AG09319 (cell line): Measurements from ENCODE around the gene TMPRSS4.

Experiments used
- DNase-seq: peaks from one replicate; pipeline ENCODE4 v3.0.0-alpha.2; 2010; ENCODE audit warnings: low read depth; ENCODE audit errors: extremely low read depth
- TF ChIP-seq, protein P1 (sequence below): IDR thresholded peaks from 2 replicates; pipeline ENCODE4 v1.5.1; 2011; ENCODE audit warnings: low read depth, mild to moderate bottlenecking, inconsistent platforms, low read length, moderate library complexity

TMPRSS4 gene

DNA sequence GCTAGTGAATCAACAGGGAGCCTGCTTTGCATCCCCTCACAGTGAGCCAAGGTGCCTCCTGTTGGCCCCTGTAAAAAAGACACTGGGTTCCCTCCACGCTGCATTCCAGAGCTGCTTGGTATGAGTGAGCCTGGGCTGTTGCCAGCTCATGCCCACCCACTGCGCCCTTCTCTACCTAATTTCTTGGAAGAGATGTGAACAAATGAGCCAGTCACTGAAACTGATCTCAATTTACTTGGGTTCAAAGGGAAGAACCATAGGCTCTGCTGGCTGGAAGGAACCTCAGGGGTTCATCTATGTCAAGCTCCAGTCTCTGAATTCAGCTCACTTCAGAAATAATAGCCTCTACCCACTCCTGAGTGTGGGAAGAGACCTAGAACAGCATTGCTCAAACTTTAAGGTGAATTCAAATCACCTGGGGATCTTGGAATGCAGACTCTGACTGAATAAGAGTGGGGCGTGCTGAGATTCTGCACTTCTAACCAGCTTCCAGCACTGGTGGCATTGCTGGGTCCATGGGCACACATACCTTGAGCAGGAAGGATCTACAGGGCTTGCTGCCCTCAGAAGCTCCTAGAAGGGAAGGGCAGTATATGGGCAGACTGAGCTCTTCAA, 5.4 kb upstream of the TMPRSS4 start:
- TF ChIP-seq, protein P1, sequence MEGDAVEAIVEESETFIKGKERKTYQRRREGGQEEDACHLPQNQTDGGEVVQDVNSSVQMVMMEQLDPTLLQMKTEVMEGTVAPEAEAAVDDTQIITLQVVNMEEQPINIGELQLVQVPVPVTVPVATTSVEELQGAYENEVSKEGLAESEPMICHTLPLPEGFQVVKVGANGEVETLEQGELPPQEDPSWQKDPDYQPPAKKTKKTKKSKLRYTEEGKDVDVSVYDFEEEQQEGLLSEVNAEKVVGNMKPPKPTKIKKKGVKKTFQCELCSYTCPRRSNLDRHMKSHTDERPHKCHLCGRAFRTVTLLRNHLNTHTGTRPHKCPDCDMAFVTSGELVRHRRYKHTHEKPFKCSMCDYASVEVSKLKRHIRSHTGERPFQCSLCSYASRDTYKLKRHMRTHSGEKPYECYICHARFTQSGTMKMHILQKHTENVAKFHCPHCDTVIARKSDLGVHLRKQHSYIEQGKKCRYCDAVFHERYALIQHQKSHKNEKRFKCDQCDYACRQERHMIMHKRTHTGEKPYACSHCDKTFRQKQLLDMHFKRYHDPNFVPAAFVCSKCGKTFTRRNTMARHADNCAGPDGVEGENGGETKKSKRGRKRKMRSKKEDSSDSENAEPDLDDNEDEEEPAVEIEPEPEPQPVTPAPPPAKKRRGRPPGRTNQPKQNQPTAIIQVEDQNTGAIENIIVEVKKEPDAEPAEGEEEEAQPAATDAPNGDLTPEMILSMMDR: no peak

DNA sequence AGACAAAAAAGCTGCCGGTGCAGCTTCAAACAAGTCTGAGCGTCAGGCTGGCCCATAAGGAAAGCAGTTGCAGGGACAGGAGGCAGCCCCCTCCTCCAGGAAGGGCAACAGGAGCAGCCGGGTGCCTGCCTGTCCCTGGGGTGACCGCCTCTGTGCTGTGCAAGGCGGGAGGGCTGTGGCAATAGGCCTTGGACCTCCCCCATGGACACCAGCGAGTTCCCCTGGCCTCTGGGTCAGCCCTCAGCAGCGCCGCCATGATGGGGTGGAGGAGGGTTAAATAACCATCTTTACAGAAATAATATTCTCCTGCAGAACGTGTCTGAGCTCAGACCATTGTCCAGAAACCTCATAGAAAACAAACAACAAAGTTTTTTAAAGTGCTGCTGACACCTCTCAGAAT, 3.3 kb upstream of the TMPRSS4 start:
- TF ChIP-seq, protein P1: no peak
- DNase-seq: no peak

More for the DNA sequence above, 5.4 kb upstream of the TMPRSS4 start:
- no peak for DNase-seq

DNA sequence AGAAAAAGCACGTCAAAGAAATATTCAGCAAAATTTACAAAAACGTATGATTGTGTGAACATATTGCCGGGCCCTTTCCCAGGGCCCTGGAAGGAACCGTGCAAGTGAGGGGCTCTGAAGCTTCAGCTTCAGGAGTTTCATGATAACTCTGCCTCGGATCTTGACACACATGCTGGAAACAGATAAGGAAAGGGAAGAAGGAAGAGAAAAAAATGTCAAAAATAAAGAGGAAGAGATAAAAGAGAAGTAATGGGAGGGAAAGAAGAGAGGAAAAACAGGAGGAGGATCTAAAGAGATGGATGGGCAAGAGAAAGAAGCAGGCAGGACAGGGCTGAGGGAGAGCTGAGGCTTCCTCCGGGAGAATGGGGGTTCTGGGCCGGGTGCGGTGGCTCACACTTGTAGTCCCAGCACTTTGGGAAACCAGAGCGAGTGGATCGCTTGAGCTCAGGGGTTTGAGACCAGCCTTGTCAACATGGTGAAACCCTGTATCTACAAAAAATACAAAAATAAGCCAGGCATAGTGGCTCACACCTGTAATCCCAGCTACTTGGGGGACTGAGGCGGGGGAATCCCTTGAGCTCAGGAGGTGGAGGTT, 2.7 kb upstream of the TMPRSS4 start:
- TF ChIP-seq, protein P1: no peak
- no peak for DNase-seq

DNA sequence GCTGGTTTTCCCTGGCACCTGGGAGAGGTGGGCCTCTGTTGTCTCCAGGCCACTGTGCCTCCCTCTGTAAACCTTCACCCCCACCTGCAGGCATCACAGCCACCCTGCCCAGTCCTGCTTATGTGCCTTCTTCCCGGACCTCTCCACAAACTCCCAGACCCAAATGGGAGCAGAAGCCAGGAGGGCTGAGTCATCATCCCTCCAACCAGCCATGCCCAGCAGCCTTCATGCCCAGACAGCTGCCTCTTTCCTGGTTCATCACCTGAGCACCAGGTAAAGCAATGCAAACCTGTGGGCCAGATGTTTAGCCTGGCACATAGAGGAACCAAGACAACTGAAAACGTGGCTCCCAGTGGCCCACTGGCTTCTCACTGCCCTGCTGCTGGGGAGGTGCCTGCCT, 2.1 kb upstream of the TMPRSS4 start:
- TF ChIP-seq, protein P1: no peak
- DNase-seq: no peak

DNA sequence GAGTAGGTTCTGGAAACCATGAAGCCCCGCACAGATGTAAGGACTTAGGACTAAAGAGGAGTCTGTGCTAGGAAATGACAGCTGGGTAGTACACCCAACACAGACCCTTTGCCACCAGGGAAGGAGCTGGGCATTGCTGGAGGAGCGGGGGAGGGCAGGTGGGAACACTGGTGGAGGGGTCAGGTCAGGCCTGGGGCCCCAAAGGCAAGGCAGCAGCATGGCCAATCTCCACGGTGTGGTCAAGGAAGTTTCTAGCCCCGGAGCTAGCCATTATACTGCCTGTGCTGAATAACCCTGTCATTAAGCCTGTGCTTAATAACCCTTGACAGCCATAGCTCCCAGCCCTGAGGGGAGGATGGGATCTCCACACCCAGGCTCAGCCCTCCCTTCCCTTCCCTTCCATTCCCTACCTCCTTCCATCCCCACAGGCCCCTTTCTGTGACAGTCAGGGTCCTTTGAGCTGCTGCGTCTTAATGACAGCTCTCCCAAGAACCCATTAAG, 2.1 kb downstream of the TMPRSS4 start:
- TF ChIP-seq, protein P1: no peak
- no peak for DNase-seq

DNA sequence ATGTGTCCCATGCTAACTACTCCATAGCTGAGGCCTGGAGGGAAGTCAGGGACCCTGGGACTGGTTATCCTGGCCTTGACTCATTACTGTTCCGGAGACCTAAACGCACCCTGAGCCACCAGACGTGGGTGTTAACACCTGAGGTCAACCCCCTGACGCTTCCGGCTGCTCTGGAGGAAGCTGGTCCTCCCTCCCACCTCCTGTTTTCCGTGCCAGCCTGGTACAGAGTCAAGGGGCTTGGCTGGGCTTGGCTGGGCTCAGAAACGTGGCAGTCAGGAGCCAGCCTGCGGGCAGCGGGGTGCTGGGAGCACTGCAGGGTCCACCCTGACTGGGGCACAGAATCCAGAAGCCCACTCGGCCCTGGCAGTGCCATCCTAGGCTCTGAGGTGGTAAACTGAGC, 2.6 kb downstream of the TMPRSS4 start:
- no peak for DNase-seq
- TF ChIP-seq, protein P1: no peak

DNA sequence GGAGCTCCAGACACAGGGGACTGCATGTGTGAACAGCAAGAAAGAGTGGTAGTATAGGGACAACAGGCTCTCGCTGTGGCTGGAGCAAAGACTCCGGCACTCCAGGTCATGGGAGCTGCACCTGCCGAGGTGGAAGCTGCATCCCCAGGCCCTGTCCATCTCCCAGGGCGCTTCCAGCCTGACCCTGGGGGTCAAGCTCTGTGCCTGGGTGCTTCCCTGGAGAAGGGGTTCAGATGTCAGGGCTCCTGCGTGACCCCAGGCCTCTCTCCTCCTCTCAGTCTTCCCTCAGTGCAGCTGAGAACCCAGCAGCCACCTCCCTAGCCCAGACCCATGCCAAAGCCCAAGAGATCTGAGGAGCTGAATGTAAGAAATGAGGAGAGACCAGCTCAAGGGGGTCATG, 3.4 kb downstream of the TMPRSS4 start:
- TF ChIP-seq, protein P1: no peak
- no peak for DNase-seq
